GM19372 (cell line): ENCODE results near the gene ADAMTSL1.

Experiments
- ATAC-seq: cut with Tn5 transposase; IDR thresholded peaks from one replicate; pipeline ENCODE4 v1.9.1; 2021; ENCODE audit warnings: mild to moderate bottlenecking, low read depth, moderate library complexity; ENCODE audit not compliant: unreplicated experiment

Gene ADAMTSL1

GRCh38 chr9:18639911-18640310 is 166.0 kb downstream of the ADAMTSL1 start:
- ATAC-seq, result no peak

GRCh38 chr9:18658804-18659705 is 185.1 kb downstream of the ADAMTSL1 start:
- no peak for ATAC-seq

GRCh38 chr9:18660001-18660400 is 186.0 kb downstream of the ADAMTSL1 start:
- no peak for ATAC-seq

GRCh38 chr9:18662320-18662719 is 188.4 kb downstream of the ADAMTSL1 start:
- no peak for ATAC-seq

- ATAC-seq, result no peak
Measured at GRCh38 chr9:18665947-18666346, 192.0 kb downstream of the ADAMTSL1 start.

GRCh38 chr9:18666348-18666747 is 192.4 kb downstream of the ADAMTSL1 start:
- no peak for ATAC-seq

GRCh38 chr9:18666986-18667772 is 193.2 kb downstream of the ADAMTSL1 start:
- ATAC-seq, result no peak

GRCh38 chr9:18668944-18669343 is 195.0 kb downstream of the ADAMTSL1 start:
- ATAC-seq, result no peak

- no peak for ATAC-seq
Measured at GRCh38 chr9:18672706-18673105, 198.8 kb downstream of the ADAMTSL1 start.

- no peak for ATAC-seq
Measured at GRCh38 chr9:18673179-18673578, 199.2 kb downstream of the ADAMTSL1 start.

GRCh38 chr9:18675332-18675731 is 201.4 kb downstream of the ADAMTSL1 start:
- ATAC-seq, result no peak

GRCh38 chr9:18675973-18676372 is 202.0 kb downstream of the ADAMTSL1 start:
- ATAC-seq, result no peak

GRCh38 chr9:18676525-18676924 is 202.6 kb downstream of the ADAMTSL1 start:
- ATAC-seq, result no peak

GRCh38 chr9:18678821-18679590 is 205.1 kb downstream of the ADAMTSL1 start:
- ATAC-seq, result no peak

GRCh38 chr9:18682907-18683306 is 209.0 kb downstream of the ADAMTSL1 start:
- ATAC-seq, result no peak

- ATAC-seq, result no peak
Measured at GRCh38 chr9:18683312-18683711, 209.4 kb downstream of the ADAMTSL1 start.

- no peak for ATAC-seq
Measured at GRCh38 chr9:18683851-18684250, 209.9 kb downstream of the ADAMTSL1 start.

- no peak for ATAC-seq
Measured at GRCh38 chr9:18684593-18685317, 210.8 kb downstream of the ADAMTSL1 start.

- ATAC-seq, result no peak
Measured at GRCh38 chr9:18688581-18689565, 214.9 kb downstream of the ADAMTSL1 start.
